Measurements from ENCODE around the gene CEACAM18.
"Not testable (repeated sequence)": the region's sequence is repeated elsewhere in the genome, so short reads cannot be mapped to it uniquely, and the experiment has no call there.

CEACAM18 gene

GRCh38 chr19:51478381-51479234, at the start of gene CEACAM18:
TSS of gene CEACAM18 (plus strand) at chr19:51478539.
- no peak within 1 kb of the TSS for H3K4me3 ChIP-seq (ENCODE audit: low read depth, low read length)

GRCh38 chr19:51430221-51430620, 48.1 kb upstream of the CEACAM18 start:
- no peak overlapping the region for H3K4me3 ChIP-seq (ENCODE audit: low read depth, low read length)

GRCh38 chr19:51431124-51431523, 47.2 kb upstream of the CEACAM18 start:
- no peak overlapping the region for H3K4me3 ChIP-seq (ENCODE audit: low read depth, low read length)

- no peak overlapping the region for H3K4me3 ChIP-seq (ENCODE audit: low read depth, low read length)
These were observed 45.3 kb upstream of the CEACAM18 start for GRCh38 chr19:51433043-51433442.

GRCh38 chr19:51434456-51434855, 43.9 kb upstream of the CEACAM18 start:
- H3K4me3 ChIP-seq (ENCODE audit: low read depth, low read length): no peak overlapping the region

GRCh38 chr19:51439021-51439465, 39.3 kb upstream of the CEACAM18 start:
- no peak overlapping the region for H3K4me3 ChIP-seq (ENCODE audit: low read depth, low read length)

GRCh38 chr19:51440052-51440451, 38.3 kb upstream of the CEACAM18 start:
- no peak overlapping the region for H3K4me3 ChIP-seq (ENCODE audit: low read depth, low read length)

- H3K4me3 ChIP-seq (ENCODE audit: low read depth, low read length): no peak overlapping the region
These were observed 37.4 kb upstream of the CEACAM18 start for GRCh38 chr19:51440846-51441409.

- no peak overlapping the region for H3K4me3 ChIP-seq (ENCODE audit: low read depth, low read length)
These were observed 36.6 kb upstream of the CEACAM18 start for GRCh38 chr19:51441410-51442390.

GRCh38 chr19:51447510-51447909, 30.8 kb upstream of the CEACAM18 start:
- not testable (repeated sequence) for H3K4me3 ChIP-seq (ENCODE audit: low read depth, low read length)

GRCh38 chr19:51448011-51448410, 30.3 kb upstream of the CEACAM18 start:
- no peak overlapping the region for H3K4me3 ChIP-seq (ENCODE audit: low read depth, low read length)

- no peak overlapping the region for H3K4me3 ChIP-seq (ENCODE audit: low read depth, low read length)
These were observed 29.8 kb upstream of the CEACAM18 start for GRCh38 chr19:51448411-51449016.

- H3K4me3 ChIP-seq (ENCODE audit: low read depth, low read length): no peak overlapping the region
These were observed 27.5 kb upstream of the CEACAM18 start for GRCh38 chr19:51450730-51451307.

- H3K4me3 ChIP-seq (ENCODE audit: low read depth, low read length): no peak overlapping the region
These were observed 21.6 kb upstream of the CEACAM18 start for GRCh38 chr19:51456541-51457290.

GRCh38 chr19:51457351-51458013, 20.9 kb upstream of the CEACAM18 start:
- H3K4me3 ChIP-seq (ENCODE audit: low read depth, low read length): no peak overlapping the region

GRCh38 chr19:51458051-51458645, 20.2 kb upstream of the CEACAM18 start, which contains the start of gene SIGLEC8:
TSS of gene SIGLEC8 (minus strand) at chr19:51458454. CDS start at chr19:51458387, 67 bp downstream.
- no peak within 1 kb of the TSS for H3K4me3 ChIP-seq (ENCODE audit: low read depth, low read length)

- no peak overlapping the region for H3K4me3 ChIP-seq (ENCODE audit: low read depth, low read length)
These were observed 19.3 kb upstream of the CEACAM18 start for GRCh38 chr19:51458899-51459505.

Measured in iPS-11a (cell line).